Kidney (tissue), 14 donors: Measurements from ENCODE around the gene RIT2. TPM values are rescaled to one million over a fixed set of nuclear protein-coding genes. Genes with fewer than 3 reads are reported as not detected.

Experiments used
- DNase-seq, 5 donors: peaks; one replicate each; pipeline ENCODE4 v3.0.0-alpha.2; 2013 to 2020
- FAIRE-seq: peaks from 2 replicates; lab custom pipeline; 2012; peaks lifted over from hg19 to GRCh38; lab: Jason Lieb, UNC
- H3K27ac ChIP-seq, 2 donors: one replicate each; pipeline ENCODE4 v1.7.0; 2013; ENCODE audit warnings: low read depth in 2 of 2, low read length in 2 of 2, inconsistent platforms in 1 of 2
- H3K27me3 ChIP-seq: one replicate; pipeline ENCODE4 v1.7.1; 2013; ENCODE audit warnings: low read length, inconsistent platforms; ENCODE audit not compliant: control insufficient read depth, insufficient read depth
- H3K36me3 ChIP-seq, 3 donors: one replicate each; pipeline versions ENCODE4 v1.7.0 to v1.7.1; 2013; ENCODE audit warnings: low read length in 3 of 3, control low read depth in 1 of 3, inconsistent platforms in 1 of 3; ENCODE audit not compliant: insufficient read depth in 3 of 3, control insufficient read depth in 2 of 3
- H3K4me1 ChIP-seq, 3 donors: one replicate each; pipeline versions ENCODE4 v1.7.0 to v1.7.1; 2013; ENCODE audit warnings: low read length in 3 of 3, inconsistent platforms in 1 of 3, low read depth in 1 of 3; ENCODE audit not compliant: control insufficient read depth in 2 of 3, insufficient read depth in 2 of 3
- H3K4me3 ChIP-seq, 3 donors: one replicate each; pipeline versions ENCODE4 v1.7.0 to v1.8.1; 2013; ENCODE audit warnings: low read length in 3 of 3, control low read depth in 1 of 3, inconsistent platforms in 1 of 3
- H3K9ac ChIP-seq, 3 donors: one replicate each; pipeline versions ENCODE4 v1.7.0 to v1.7.1; 2013; ENCODE audit warnings: low read length in 3 of 3, control low read depth in 1 of 3, inconsistent platforms in 1 of 3
- H3K9me3 ChIP-seq, 3 donors: one replicate each; pipeline versions ENCODE4 v1.7.0 to v1.7.1; 2013; ENCODE audit warnings: low read length in 3 of 3, control low read depth in 1 of 3, inconsistent platforms in 1 of 3; ENCODE audit not compliant: control insufficient read depth in 2 of 3, insufficient read depth in 1 of 3
- intact Hi-C: fragments of 100-400 bp; cut with DNase I; formaldehyde crosslinking; loops from one replicate; pipeline ENCODE4 v1.11.1; 2022
- polyA plus RNA-seq: library from polyadenylated mRNA; stranded (reverse); fragments of 350-450 nt; fragmentation: Illumina TruSeq; extraction: RNeasy Lipid Tissue Mini Kit (QIAGEN cat#74804); gene quantifications from one replicate; pipeline ENCODE4 v1.2.3, GENCODE V29; 2014; ENCODE audit warnings: low read depth, low replicate concordance; ENCODE audit not compliant: insufficient read depth
- total RNA-seq: library from RNA; stranded (reverse); fragmentation: NEBNext Ultra II Directional; extraction: Animal tissue kit (Norgen Biotek cat#: 25700); gene quantifications from one replicate; pipeline ENCODE4 v1.2.1, GENCODE V29; 2021
- TF ChIP-seq, protein P1 (sequence below): IDR thresholded peaks from 3 replicates; pipeline ENCODE4 v1.5.1; 2012; ENCODE audit warnings: mild to moderate bottlenecking, moderate library complexity, borderline replicate concordance; ENCODE audit not compliant: insufficient read depth; ENCODE audit errors: extremely low read depth
- donor health status: control.
- donor health status: control.
- donor health status: control.
- donor health status: control.
- donor health status: control.
- donor health status: DM: yes; HTN: yes; CAD: no.
- donor health status: Normal renal cell carcinoma (clear cell type).

RIT2 gene
- total and polyA plus RNA-seq, 2 donors from 2014 or later, result not detected

DNA sequence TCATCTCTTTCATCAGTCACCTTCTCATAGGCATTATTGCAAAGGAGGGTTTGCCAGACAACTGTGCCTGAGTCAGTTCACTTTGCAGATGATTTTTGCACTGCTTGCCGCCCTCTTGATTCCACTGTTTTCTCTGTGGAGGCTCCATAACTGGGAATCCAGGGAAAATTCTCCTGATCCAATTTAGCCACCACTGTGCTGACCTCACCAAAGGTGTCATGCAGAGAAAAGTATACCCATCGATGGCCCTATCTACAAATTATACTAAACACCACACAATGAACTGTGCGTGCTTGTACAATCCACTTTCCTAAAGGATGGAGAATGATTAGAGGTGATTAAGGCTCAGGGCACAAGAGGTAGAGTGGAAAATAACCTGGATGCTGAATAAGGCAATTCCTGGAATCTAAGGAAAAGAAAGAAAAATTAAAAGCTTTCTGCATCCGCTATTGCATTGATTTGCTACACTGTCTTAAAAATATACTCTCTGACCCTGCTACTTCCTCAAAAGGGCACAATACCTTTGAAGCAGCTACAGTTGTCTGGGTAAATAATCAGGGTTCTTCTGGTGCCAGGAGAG is 409.4 kb downstream of the RIT2 start:
- Histone ChIP-seq H3K4me1 (no peaks in the 10 kb centered on the region), H3K27ac (no peak overlapping the region), H3K4me3 (no peak overlapping the region), H3K9me3 (no peaks in the 10 kb centered on the region), H3K27me3 (no peaks in the 10 kb centered on the region), H3K9ac (no peak overlapping the region), H3K36me3 (no peaks in the 10 kb centered on the region)
- FAIRE-seq (no peak), DNase-seq (no peak)
- intact Hi-C loops, result no loop called here
- TF ChIP-seq, protein P1, sequence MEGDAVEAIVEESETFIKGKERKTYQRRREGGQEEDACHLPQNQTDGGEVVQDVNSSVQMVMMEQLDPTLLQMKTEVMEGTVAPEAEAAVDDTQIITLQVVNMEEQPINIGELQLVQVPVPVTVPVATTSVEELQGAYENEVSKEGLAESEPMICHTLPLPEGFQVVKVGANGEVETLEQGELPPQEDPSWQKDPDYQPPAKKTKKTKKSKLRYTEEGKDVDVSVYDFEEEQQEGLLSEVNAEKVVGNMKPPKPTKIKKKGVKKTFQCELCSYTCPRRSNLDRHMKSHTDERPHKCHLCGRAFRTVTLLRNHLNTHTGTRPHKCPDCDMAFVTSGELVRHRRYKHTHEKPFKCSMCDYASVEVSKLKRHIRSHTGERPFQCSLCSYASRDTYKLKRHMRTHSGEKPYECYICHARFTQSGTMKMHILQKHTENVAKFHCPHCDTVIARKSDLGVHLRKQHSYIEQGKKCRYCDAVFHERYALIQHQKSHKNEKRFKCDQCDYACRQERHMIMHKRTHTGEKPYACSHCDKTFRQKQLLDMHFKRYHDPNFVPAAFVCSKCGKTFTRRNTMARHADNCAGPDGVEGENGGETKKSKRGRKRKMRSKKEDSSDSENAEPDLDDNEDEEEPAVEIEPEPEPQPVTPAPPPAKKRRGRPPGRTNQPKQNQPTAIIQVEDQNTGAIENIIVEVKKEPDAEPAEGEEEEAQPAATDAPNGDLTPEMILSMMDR, result no peak

Other genes starting within 250 kb of the RIT2 start
- not detected for gene SYT4, start 161.8 kb upstream of the RIT2 start, total RNA-seq
- not detected for gene SYT4, start 161.8 kb upstream of the RIT2 start, polyA plus RNA-seq